NCI-H1105 treated with DMSO at 0.1 percent for 48 hours (cell line): ENCODE data around the gene PTPRT.
A peak's percentile ranks its signal among the peaks of the same experiment; 100 is the strongest.

Source experiments
- DNase-seq: peaks from one replicate; lab custom pipeline; 2025; lab: John Stamatoyannopoulos, UW

Gene PTPRT

DNA sequence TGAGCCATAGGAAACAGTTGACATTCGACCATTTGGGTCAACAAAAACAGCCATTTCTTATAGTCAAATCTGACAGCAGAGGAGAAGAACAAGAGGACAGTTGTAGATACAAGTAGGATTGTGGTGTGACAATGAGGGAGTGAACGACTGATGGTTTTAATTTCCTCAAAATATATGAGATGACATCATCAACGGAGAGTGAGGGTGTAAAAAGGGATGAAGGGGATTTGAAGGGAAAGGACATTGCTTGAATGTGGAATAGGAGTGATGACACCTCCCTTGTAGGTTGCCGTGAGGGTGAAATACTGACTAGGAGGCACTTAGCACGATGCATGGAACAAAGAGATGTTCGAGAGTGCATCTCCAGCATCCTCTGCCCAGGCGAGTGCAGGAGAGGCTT lies 1071.7 kb downstream of the PTPRT start:
- no peak for DNase-seq

GRCh38 chr20:42113236-42113635 lies 1076.5 kb downstream of the PTPRT start:
- DNase-seq: no peak

DNA sequence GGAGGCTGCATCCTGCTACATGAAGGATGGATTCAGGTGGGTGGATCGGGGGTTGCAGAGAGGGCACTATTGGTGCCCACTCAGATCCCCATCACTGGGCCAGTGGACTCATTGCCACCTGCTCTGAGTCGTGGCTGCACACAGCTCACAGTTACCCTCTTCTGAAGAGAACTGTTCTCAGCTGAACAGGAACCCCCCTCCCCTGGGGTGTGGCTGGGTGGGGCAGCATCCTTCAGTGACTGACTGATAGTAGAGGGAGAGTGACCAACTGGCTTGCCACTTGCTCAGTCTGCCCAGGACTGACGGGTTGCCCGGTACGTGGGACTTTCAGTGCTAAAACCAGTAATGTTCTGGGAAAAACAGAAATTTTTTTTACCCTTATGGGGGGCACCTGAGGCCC lies 1077.5 kb downstream of the PTPRT start:
- no peak for DNase-seq

DNA sequence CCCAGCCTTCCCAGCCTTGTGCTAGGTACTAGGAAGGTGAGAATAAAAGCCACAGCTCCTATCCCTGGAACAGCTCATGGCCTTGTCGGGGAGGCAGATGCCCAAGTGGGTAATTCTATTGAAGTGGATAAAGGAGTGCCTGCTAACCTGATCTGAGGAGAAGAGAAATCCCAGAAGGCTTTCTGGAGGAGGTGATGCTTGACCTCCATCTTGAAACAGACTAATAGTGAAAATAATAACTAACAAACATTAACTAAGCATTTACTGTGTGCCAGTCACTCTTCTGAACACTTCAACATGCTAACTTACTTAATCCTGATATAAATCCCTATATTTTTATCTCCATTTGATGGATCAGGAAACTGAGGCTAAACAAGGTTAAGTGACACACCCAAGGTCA lies 1078.4 kb downstream of the PTPRT start:
- no peak for DNase-seq

GRCh38 chr20:42110301-42110700 lies 1079.4 kb downstream of the PTPRT start:
- DNase-seq: no peak

GRCh38 chr20:42102000-42102399 lies 1087.7 kb downstream of the PTPRT start:
- no peak for DNase-seq

- DNase-seq: no peak
These were observed 1089.5 kb downstream of the PTPRT start for GRCh38 chr20:42100137-42100704.

DNA sequence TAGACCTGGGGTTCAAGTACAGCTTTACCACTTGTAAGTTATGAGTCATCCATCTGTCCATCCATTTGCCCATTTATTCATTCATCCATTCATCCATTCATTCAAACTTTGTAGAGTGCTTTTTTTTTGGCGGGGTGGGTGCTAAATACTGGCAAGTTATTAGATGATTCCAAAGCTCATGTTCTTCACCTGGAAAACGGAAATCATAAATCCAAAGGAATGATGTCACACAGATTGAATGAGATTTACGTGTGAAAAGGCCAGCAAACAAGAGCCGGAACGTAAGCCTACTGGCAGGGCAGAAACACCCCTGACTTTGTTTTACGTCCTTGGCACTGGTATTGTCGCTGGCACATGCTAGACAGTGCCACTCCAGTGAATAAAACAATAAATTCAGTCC lies 1090.6 kb downstream of the PTPRT start:
- DNase-seq: peak; percentile 72

DNA sequence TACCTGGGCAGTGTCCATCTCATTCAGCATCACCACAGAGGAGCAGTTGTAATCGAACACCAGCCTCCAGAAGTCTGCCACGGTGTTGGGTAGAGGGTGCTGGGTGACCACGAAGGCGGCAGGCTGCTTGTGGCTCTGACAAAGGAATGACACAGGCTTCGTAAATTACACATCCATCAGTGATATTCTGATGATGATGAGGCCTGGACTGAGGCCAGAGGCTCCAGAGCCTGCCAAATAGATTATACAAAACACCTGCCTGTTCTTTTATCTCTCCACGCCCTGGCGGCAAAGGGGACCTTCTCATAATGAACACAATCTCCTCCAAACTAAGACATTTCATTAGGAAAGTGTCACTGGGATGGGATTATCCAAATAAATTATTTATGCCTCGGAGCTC lies 1091.3 kb downstream of the PTPRT start:
- DNase-seq: peak; percentile 98

DNA sequence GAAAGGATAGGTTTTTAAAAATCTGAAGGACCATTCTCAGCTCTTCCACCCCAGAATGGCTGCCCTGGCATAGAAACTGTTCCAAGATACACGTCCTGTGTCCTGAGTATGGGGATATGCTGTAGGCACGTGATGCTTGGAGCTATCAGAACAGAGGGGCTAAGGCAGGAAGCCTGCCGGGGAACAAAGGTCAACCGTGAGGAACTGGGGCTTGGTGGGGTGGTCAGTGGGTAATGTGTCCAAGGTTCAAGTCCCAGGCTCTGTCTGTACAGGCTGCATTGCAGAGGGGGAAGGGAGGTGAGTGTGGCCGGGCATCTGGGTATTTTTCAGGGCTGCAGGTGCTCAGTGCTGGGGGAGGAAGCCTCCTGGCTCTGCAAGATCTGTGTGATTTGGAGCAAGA lies 1092.0 kb downstream of the PTPRT start:
- DNase-seq: peak; percentile 33

DNA sequence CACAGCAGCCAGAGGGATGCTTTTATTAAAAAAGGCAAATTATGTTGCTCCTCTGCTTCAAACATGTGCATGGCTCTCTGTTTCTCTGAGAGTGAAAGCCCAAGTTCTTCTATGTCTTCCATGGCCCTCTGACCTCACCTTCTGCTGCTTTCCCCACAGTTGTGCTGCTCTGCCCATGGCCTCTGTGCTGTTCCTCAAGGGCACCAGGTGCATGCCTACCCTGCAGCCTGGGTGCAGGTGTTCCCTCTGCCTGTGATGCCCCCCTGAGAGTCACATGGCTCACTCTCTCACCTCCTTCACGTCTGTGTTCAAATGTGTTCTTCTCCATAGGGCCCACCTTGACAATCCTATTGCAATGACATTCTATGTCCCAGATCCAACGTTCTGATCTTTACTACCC lies 1094.5 kb downstream of the PTPRT start:
- DNase-seq: no peak

DNA sequence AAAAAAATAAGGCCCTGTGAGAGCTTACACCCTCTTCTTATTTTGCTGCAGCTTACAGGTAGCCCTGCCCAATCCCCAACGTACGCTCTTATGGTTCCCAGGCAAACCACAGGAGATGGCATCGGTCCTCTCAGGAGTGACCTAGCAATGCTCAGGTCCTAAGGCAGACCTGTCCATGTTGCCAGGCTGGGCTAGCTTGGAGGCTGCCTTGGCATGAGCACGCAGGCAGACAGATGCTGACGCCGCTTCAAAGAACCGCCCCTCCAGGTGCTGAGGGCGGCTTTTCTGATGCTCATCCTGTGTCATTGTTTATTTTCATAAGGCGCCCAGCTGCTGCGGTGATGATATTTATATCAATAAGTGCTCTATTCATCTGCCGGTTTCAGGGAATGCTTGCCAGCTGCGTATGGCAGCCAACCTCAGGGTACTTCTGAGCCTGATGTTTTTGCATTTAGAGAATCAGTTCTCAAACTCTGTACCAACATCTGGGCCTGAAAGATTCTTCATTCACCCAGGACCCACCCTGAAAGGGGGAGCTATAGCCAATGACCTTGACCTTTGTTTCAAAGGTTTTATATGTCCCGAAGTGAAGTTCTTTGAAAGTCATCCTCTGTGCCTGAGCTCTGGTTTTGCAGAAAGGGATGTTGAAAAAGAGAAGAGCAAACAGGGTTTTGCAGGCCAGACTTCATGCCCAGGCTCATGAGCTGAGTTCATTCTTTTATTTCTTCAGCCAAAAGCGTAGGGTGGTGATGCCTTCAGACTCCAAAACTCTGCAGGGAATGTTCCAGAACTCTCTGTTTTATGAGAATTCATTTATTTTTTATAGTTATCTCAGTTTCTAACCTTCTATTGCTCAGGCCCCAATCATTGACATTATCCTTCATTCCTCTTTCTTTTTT lies 1095.9 kb downstream of the PTPRT start:
- DNase-seq: peak; percentile 98

DNA sequence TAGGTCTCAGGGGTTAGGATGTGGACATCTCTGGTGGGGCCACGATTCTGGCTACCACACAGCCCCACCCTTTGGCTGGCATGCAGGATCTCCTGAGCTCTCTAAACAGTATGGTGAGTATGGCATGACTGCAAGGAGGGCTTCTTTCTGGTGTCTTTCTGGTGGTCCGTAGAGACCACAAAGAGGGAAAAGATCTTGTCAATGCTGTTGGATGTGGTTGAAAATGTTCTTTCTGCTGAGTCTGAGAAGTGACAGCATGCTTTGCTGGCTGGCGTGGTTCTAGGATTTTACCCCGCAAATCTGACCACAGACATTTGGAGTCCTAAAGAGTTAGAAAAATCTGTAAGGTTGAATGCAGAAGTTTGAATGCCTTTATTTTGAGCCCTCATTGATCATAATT lies 1096.7 kb downstream of the PTPRT start:
- no peak for DNase-seq

DNA sequence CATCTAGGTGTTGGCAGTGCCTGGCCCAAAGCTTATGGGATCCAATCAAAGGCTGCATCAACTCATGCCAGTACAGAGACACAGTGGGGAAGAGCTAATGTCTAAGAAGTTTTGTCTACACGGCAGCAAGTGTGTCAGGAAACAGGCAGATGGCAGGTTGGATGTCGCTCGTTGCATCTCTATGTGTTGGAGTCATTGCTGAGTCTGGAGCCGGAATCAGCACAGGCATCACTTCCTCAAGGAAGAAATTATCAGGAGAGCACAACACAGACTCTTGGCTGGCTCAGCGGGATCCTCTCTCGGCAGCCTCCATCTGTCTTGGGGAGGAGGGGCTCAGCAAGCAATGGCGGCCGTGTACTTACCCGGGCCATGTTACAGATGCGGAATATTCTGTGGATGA lies 1104.3 kb downstream of the PTPRT start:
- DNase-seq: no peak

GRCh38 chr20:42083280-42083679 lies 1106.4 kb downstream of the PTPRT start:
- DNase-seq: no peak

DNA sequence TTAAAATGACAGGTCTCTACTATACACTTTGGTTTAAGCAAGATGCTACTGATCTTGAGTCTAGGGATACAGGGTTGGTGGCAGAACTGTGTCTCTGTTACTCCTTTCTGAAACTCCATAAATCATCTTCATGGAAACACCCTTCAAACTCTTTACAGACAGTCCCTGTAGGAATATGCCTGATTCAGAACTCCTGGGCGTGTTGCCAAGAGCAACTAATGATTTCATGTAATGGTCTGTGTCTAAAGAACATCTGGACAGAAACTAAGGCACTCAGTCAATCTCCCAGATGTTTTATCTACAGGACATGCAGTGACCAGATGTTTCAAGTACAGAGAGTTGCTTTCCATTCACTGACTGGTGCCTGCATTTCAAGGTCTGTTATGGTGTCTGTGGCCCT lies 1107.1 kb downstream of the PTPRT start:
- peak; percentile 70 for DNase-seq

GRCh38 chr20:42080956-42081355 lies 1108.8 kb downstream of the PTPRT start:
- DNase-seq: no peak

DNA sequence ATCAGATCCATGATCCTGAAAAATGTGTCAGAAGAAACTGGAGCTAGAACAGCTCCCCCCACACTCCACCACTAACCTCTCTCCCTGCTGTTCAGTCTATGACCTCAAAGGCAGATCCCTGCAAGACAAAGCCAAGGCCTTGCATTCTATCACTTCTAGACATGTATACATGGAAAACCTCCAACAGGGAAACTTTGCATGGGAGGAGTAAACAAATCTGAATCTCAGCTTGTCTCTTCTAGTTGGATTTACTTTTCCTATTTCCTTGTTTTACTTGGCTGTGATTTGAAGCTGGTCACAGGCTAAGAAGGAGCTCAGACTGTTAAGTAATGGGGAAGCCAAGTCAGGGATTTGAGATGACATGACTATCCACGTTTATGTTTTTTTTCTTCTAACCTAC lies 1114.8 kb downstream of the PTPRT start:
- DNase-seq: no peak

GRCh38 chr20:42067596-42067995 lies 1122.1 kb downstream of the PTPRT start:
- DNase-seq: no peak

DNA sequence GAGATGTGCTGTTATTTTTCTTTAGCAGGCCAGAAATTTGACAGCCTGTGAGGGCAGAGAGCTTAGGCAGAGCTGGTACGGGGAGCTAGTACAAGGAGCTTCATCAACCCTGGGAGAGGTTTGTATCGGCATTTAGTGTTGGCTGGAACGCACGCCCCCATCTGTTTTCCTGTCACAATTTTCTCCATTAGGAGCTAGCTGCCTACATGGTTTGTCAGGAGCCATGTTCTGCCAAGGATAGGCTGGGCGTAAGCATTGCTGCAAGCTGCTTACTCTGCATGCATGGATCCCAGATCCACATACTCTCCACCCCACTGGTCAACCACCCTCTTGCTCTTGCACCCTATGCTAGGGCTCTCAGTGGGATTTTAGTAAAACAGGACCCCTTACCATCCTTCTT lies 1122.5 kb downstream of the PTPRT start:
- no peak for DNase-seq

GRCh38 chr20:42063141-42063540 lies 1126.6 kb downstream of the PTPRT start:
- DNase-seq: no peak

DNA sequence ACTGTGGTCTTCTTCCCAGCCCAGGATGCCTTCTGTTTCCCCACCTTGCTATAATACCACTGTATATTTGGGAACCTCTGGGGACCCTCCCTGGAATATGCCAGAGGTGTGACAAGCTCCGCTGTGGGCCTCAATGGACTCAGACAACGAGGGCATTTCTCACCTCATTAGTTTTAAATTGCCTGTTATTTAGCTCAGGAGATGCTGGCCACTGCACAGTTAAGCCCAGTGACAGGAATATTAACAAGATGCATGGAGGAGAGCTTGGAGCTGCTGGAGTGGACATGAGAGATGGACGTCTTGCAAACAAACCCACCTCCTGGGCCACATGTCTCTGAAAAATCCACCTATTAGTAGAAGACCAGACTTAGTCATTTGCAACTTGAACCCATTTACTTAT lies 1136.4 kb downstream of the PTPRT start:
- DNase-seq: no peak

DNA sequence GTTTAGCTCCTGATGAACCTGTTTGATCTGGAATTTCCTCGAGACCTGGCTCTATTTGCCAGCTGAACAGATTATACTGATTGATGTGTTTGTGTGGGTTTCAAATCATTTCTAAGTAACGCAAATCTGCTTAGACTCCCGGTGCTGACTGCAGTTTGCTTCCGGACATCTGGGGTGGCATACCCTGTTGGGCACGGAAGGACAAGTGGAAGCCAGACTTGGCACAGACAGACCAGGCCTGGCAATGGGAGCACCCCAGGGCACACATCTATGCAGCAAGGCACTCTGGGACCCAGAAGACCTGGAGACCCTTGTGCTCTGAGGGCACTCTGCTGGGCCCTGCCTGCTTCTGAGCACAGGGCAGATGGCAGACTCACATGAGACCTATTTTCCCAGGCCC lies 1137.8 kb downstream of the PTPRT start:
- DNase-seq: no peak
